Medulla oblongata (tissue), 1 donor: Measurements from ENCODE around the gene GFM2.
"Not testable (repeated sequence)": the region's sequence is repeated elsewhere in the genome, so short reads cannot be mapped to it uniquely, and the experiment has no call there.

Source experiments
- DNase-seq: peaks from one replicate; pipeline ENCODE4 v3.0.0-alpha.2; 2015; ENCODE audit errors: extremely low spot score

GFM2 gene

DNA sequence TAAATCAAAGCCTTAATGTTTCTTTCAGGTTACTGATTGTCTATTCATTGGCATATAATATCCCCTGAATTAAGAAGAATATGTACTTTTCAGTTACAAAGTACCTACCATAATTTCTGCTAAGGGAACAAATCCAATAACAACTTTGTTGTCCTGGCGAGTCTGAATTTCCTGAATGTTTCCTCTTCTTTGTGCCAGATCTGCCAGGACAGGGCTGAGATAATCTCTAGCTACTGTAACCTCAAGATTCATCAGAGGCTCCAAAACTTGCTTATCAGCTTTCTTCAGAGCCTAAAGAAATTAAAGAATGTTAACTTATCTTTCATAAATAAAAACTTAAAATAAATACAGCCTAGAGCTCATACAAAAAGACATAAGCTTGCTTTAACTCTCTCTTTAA lies 44.6 kb downstream of the GFM2 start:
- no peak for DNase-seq

DNA sequence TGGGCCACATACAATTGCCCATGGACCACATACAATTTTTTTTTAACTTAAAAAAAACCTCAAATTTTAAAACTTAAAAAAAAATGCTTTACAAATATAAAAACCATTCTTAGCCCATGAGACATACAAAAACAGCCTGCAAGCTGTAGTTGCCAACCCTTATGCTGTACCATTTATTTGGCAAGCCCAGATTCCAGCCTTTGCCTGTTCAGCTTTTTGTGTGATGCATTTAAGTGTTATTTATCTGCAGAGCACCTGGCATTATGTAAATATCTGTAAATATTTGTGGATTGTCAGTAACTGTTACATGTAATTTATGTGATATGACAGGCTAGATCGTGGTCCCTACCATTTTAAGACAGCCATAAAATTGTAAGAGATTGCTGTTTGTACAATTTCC lies 49.3 kb downstream of the GFM2 start:
- DNase-seq, result no peak

GRCh38 chr5:74693191-74693590 lies 73.7 kb downstream of the GFM2 start:
- no peak for DNase-seq

GRCh38 chr5:74686962-74687751 lies 79.8 kb downstream of the GFM2 start:
- DNase-seq, result no peak

GRCh38 chr5:74685979-74686631 lies 80.8 kb downstream of the GFM2 start:
- DNase-seq, result peak; percentile 68

DNA sequence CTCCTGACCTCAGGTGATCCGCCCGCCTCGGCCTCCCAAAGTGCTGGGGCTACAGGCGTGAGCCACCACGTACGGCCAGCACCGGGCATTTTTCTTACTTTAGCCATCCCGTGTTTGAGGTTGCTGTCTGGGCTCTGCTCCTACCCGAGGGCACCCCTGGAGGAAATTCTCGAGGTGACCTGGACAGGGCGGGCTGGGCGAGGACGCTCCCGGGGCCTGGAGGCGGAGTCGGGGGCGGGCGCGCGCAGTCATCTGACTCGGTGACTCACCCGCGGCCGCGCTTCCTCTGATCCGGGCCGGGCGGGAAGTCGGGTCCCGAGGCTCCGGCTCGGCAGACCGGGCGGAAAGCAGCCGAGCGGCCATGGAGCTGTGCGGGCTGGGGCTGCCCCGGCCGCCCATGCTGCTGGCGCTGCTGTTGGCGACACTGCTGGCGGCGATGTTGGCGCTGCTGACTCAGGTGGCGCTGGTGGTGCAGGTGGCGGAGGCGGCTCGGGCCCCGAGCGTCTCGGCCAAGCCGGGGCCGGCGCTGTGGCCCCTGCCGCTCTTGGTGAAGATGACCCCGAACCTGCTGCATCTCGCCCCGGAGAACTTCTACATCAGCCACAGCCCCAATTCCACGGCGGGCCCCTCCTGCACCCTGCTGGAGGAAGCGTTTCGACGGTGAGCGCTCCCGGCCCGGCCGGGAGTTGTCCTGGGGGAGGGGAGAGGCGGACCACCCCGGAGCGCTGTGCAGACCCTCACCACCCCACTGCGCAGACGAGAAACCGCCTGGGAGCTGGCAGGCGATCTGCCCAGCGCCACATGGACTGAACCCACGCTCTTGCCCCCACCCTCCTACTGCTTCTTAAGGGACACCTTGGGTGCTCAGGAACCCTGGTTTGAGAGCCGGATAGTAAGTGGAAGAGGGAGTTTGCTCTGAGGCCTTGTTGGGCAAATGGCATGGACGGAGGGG lies 81.7 kb downstream of the GFM2 start, which contains the start of gene HEXB:
Gene HEXB (plus strand): TSS at position 334 of the 952 bp plus-strand sequence. CDS start 28 bp downstream, at position 362.
- DNase-seq, result peak; percentile 88

- DNase-seq, result no peak
Observed at GRCh38 chr5:74679966-74680365, 87.0 kb downstream of the GFM2 start.

DNA sequence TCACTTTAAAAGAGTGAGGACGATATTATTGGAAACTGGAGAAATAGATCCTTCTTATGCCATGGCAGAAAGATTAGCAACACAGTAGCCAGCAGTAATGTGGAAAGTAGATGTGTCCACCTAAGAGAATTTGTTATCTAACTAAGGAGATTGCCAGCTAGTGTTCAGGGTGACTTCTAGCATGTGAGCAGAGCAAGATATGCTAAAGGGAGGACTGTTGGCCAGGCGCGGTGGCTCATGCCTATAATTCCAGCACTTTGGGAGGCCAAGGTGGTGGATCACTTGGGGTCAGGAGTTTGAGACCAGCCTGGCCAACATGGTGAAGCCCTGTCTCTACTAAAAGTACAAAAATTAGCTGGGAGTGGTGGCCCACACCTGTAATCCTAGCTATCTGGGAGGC lies 87.6 kb downstream of the GFM2 start:
- not testable (repeated sequence) for DNase-seq

- DNase-seq, result not testable (repeated sequence)
Observed at GRCh38 chr5:74678123-74678522, 88.8 kb downstream of the GFM2 start.

DNA sequence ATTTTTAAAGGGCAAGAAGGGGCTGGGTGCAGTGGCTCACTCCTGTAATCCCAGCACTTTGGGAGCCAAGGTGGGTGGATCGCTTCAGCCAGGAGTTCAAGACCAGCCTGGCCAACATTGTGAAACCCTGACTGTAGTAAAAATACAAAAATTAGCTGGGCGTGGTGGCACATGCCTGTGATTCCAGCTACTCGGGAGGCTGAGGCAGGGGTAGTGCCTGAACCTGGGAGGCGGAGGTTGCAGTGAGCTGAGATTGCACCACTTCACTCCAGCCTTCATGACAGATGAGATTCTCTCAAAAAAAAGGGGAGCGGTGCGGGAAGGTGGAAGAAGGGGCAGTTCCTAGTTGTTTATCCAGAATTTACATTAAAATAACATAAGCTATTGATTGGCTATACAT lies 90.5 kb downstream of the GFM2 start:
- not testable (repeated sequence) for DNase-seq

DNA sequence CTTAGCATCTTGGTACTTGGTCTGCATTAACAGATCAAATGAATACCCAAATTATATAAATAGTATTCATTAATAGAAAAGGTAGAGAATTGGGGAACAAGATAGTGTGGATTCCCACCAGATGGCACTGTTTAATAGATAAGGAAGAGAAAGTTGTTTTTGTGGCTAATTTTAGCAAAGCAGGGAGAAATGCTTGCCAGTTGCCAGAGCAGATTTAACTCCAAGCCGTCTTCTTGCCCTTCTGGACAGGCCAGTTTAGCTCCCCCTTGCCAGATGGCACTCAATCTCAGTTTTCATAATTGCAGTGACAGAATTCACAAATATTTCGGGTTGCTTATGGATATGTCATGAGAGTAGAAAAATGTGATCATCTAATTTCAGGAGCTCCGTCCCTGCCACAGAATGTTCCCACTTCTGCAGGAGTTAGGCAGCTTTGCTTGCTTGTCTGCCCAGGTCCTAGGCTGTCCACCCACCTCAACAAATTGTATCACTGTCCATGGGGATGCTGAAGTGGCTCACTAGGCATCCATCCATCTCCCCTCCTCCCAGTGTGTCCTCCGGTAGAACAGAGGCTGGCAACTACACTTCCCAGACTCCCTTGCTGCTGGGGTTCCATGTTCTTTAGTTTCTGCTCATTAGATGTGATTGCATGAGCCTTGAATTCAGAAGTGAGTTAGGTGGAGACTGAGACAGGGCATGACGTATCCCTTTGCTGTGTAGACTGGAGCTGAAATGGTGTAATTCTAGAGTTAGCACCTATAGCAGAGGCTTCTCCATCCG lies 93.7 kb downstream of the GFM2 start:
- DNase-seq, result peak; percentile 82

GRCh38 chr5:74672215-74672877 lies 94.6 kb downstream of the GFM2 start:
- DNase-seq, result no peak
